Measurements from ENCODE around the gene RXRA. TPM values are rescaled to one million over a fixed set of nuclear protein-coding genes. Genes with fewer than 3 reads are reported as not detected.

Gene RXRA
- total and polyA plus RNA-seq, 5 donors from 2014 or later: 0.29 to 13.6 (median 1.4) TPM

GRCh38 chr9:134295101-134295745, 31.0 kb upstream of the RXRA start:
- no peak for ATAC-seq (ENCODE audit: low read depth in 2 of 2)
- peaks cover 6% of the 10 kb centered on the region for H3K27me3 Mint-ChIP-seq
- Histone ChIP-seq H3K27me3 (ENCODE audit: control insufficient read depth, insufficient read depth, low read length) (no peaks in the 10 kb centered on the region), H3K4me3 (ENCODE audit: low read depth, low read length) (no peak overlapping the region), H3K4me1 (ENCODE audit: control insufficient read depth, insufficient read depth, low read length, poor library complexity, severe bottlenecking) (no peaks in the 10 kb centered on the region), H3K36me3 (ENCODE audit: control insufficient read depth, insufficient read depth, low read length) (no peaks in the 10 kb centered on the region), H3K9me3 (ENCODE audit: control insufficient read depth in 2 of 2, low read length in 2 of 2) (no peaks in the 10 kb centered on the region), H3K27ac (ENCODE audit: insufficient read depth, low read length, poor library complexity, severe bottlenecking) (no peak overlapping the region)
- H3K36me3 Mint-ChIP-seq: no peaks in the 10 kb centered on the region
- no peak overlapping the region for H3K4me3 Mint-ChIP-seq
- peak overlapping the region in 1 of 3 donors; percentile 60 for H3K27ac Mint-ChIP-seq
- peaks cover 0 to 5% (median 0%) of the 10 kb centered on the region in 7 donors for H3K9me3 Mint-ChIP-seq
- peaks cover 0 to 5% (median 0%) of the 10 kb centered on the region in 4 donors for H3K4me1 Mint-ChIP-seq
- no peak for DNase-seq

- peaks cover 6% of the 10 kb centered on the region for H3K27me3 Mint-ChIP-seq
- Histone ChIP-seq H3K27me3 (ENCODE audit: control insufficient read depth, insufficient read depth, low read length) (no peaks in the 10 kb centered on the region), H3K27ac (ENCODE audit: insufficient read depth, low read length, poor library complexity, severe bottlenecking) (no peak overlapping the region), H3K4me3 (ENCODE audit: low read depth, low read length) (no peak overlapping the region), H3K36me3 (ENCODE audit: control insufficient read depth, insufficient read depth, low read length) (no peaks in the 10 kb centered on the region), H3K4me1 (ENCODE audit: control insufficient read depth, insufficient read depth, low read length, poor library complexity, severe bottlenecking) (no peaks in the 10 kb centered on the region), H3K9me3 (ENCODE audit: control insufficient read depth in 2 of 2, low read length in 2 of 2) (no peaks in the 10 kb centered on the region)
- peaks cover 0 to 5% (median 0%) of the 10 kb centered on the region in 7 donors for H3K9me3 Mint-ChIP-seq
- ATAC-seq (ENCODE audit: low read depth in 2 of 2) (no peak), DNase-seq (no peak)
- H3K4me1 Mint-ChIP-seq: peaks cover 0 to 5% (median under 1%) of the 10 kb centered on the region in 4 donors
- no peak overlapping the region for H3K4me3 Mint-ChIP-seq
- H3K27ac Mint-ChIP-seq: no peak overlapping the region
- H3K36me3 Mint-ChIP-seq: no peaks in the 10 kb centered on the region
Measured at GRCh38 chr9:134295746-134296250, 30.5 kb upstream of the RXRA start.

DNA sequence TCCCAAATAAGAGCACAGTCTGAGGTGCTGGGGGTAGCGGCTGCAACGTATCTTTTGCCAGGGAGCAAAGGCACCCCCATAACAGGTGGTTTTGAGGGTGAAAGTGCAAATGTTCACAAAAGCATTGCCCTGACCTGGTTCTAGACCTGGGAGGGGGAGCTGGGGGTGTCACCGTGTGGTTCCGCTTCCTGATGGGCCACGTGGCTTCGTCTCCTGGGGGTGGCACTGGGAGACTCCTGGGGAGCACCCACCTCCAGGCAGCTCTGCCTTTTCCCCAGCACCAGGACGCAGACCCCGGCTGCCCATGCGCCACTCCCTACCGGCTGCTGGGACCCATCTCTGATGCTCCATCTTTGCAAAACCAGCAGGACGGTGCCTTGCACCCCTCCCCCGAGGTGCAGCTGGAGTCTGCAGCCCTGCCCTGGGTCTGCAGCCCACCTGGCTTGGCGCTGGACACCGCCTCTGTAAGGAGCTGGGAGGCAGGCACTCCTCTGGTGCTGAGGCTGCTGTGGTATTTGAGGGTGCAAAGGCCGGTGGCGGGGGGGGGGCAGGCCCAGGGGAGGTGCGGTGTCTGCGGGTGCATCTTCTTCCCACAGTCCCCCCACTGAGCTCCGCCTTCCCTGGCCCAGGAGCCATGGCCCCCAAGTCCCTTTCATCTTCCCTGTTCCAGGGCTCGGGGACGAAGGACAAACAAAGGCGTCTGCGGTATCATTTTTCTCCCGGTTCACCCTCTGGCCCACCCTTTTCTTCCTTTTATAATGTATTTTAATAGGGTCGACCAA, 29.8 kb upstream of the RXRA start:
- H3K36me3 ChIP-seq (ENCODE audit: control insufficient read depth, insufficient read depth, low read length): no peaks in the 10 kb centered on the region
- no peak overlapping the region for H3K4me3 ChIP-seq (ENCODE audit: low read depth, low read length)
- Mint-ChIP-seq H3K4me1 (peaks cover 0 to 5% (median 2%) of the 10 kb centered on the region in 4 donors), H3K9me3 (peaks cover 0 to 5% (median 0%) of the 10 kb centered on the region in 7 donors), H3K27ac (no peak overlapping the region), H3K36me3 (no peaks in the 10 kb centered on the region), H3K4me3 (peak overlapping the region in 1 of 4 donors; percentile 10), H3K27me3 (peaks cover 6% of the 10 kb centered on the region)
- H3K27ac ChIP-seq (ENCODE audit: insufficient read depth, low read length, poor library complexity, severe bottlenecking): no peak overlapping the region
- ATAC-seq (ENCODE audit: low read depth in 2 of 2) (no peak), DNase-seq (no peak)
- no peaks in the 10 kb centered on the region for H3K9me3 ChIP-seq (ENCODE audit: control insufficient read depth in 2 of 2, low read length in 2 of 2)
- H3K27me3 ChIP-seq (ENCODE audit: control insufficient read depth, insufficient read depth, low read length): no peaks in the 10 kb centered on the region
- no peaks in the 10 kb centered on the region for H3K4me1 ChIP-seq (ENCODE audit: control insufficient read depth, insufficient read depth, low read length, poor library complexity, severe bottlenecking)

DNA sequence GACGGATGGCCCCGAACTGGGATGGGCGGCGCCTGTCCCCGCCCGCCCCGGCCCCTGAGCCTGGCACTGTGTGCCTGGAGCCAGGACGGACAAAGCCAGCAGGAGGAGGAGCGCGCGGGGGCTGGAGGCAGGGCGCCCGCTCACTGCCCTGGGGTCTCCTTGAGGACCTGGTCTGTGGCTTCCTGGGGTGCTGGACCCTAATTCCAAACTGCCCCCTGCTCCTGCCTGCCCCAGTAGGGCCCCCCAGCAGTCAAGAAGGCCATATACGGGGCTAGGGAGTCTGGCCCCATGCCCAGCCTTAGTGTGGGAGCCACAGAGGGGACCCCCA, 29.2 kb upstream of the RXRA start:
- no peaks in the 10 kb centered on the region for H3K36me3 ChIP-seq (ENCODE audit: control insufficient read depth, insufficient read depth, low read length)
- Mint-ChIP-seq H3K9me3 (peaks cover 0 to 5% (median 0%) of the 10 kb centered on the region in 7 donors), H3K27ac (no peak overlapping the region), H3K4me1 (peaks cover 0 to 8% (median 4%) of the 10 kb centered on the region in 4 donors), H3K27me3 (peaks cover 6% of the 10 kb centered on the region), H3K4me3 (no peak overlapping the region), H3K36me3 (no peaks in the 10 kb centered on the region)
- no peaks in the 10 kb centered on the region for H3K4me1 ChIP-seq (ENCODE audit: control insufficient read depth, insufficient read depth, low read length, poor library complexity, severe bottlenecking)
- no peak overlapping the region for H3K27ac ChIP-seq (ENCODE audit: insufficient read depth, low read length, poor library complexity, severe bottlenecking)
- DNase-seq: no peak
- ATAC-seq (ENCODE audit: low read depth in 2 of 2): no peak
- H3K9me3 ChIP-seq (ENCODE audit: control insufficient read depth in 2 of 2, low read length in 2 of 2): no peaks in the 10 kb centered on the region
- no peak overlapping the region for H3K4me3 ChIP-seq (ENCODE audit: low read depth, low read length)
- no peaks in the 10 kb centered on the region for H3K27me3 ChIP-seq (ENCODE audit: control insufficient read depth, insufficient read depth, low read length)

DNA sequence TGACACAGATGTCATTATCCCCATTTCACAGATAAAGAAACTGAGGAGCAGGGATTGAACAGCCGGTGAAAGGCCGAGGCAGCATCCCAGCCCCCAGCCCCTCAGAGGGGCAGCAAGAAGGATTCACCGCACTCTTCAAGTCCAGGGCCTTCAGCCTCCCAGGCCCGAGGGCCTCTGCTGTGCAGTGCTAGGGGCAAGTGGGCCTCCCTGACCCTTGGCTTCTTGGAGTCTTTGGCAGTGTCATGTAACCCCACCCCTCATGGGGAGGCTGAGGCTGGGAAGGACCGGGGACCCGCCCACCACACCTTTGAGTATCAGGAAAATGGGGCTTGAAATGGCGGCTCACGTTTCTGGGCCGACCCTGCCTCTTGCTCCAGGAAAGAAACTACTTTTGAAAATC, 28.7 kb upstream of the RXRA start:
- Histone ChIP-seq H3K4me3 (ENCODE audit: low read depth, low read length) (no peak overlapping the region), H3K27me3 (ENCODE audit: control insufficient read depth, insufficient read depth, low read length) (no peaks in the 10 kb centered on the region), H3K9me3 (ENCODE audit: control insufficient read depth in 2 of 2, low read length in 2 of 2) (no peaks in the 10 kb centered on the region), H3K27ac (ENCODE audit: insufficient read depth, low read length, poor library complexity, severe bottlenecking) (no peak overlapping the region), H3K36me3 (ENCODE audit: control insufficient read depth, insufficient read depth, low read length) (no peaks in the 10 kb centered on the region), H3K4me1 (ENCODE audit: control insufficient read depth, insufficient read depth, low read length, poor library complexity, severe bottlenecking) (no peaks in the 10 kb centered on the region)
- DNase-seq (no peak), ATAC-seq (ENCODE audit: low read depth in 2 of 2) (no peak)
- no peaks in the 10 kb centered on the region for H3K36me3 Mint-ChIP-seq
- H3K4me1 Mint-ChIP-seq: peaks cover 0 to 8% (median 5%) of the 10 kb centered on the region in 4 donors
- H3K27ac Mint-ChIP-seq: no peak overlapping the region
- H3K27me3 Mint-ChIP-seq: peaks cover 6% of the 10 kb centered on the region
- H3K9me3 Mint-ChIP-seq: peaks cover 0 to 5% (median 0%) of the 10 kb centered on the region in 7 donors
- no peak overlapping the region for H3K4me3 Mint-ChIP-seq

DNA sequence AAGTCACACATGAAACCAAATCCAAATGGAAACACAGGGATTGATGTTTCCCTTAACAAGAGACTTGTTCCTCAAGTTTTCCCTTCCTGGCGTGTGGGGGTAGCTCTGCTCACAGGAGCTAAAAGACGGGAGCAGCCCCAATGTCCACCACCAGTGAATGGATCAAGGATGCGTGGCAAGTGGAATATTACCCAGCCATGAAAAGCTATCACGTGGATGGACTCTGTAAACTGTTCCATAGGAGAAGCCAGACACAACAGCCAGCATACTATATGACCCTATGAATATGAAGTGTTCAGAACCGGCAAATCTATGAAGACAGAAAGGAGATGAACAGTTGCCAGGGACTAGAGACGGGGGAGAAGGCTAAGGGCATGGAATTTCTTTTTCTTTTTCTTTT, 28.3 kb upstream of the RXRA start:
- Histone ChIP-seq H3K27ac (ENCODE audit: insufficient read depth, low read length, poor library complexity, severe bottlenecking) (no peak overlapping the region), H3K9me3 (ENCODE audit: control insufficient read depth in 2 of 2, low read length in 2 of 2) (no peaks in the 10 kb centered on the region), H3K4me1 (ENCODE audit: control insufficient read depth, insufficient read depth, low read length, poor library complexity, severe bottlenecking) (no peaks in the 10 kb centered on the region), H3K4me3 (ENCODE audit: low read depth, low read length) (no peak overlapping the region), H3K27me3 (ENCODE audit: control insufficient read depth, insufficient read depth, low read length) (no peaks in the 10 kb centered on the region), H3K36me3 (ENCODE audit: control insufficient read depth, insufficient read depth, low read length) (no peaks in the 10 kb centered on the region)
- H3K27me3 Mint-ChIP-seq: peaks cover 6% of the 10 kb centered on the region
- ATAC-seq (ENCODE audit: low read depth in 2 of 2) (no peak), DNase-seq (no peak)
- H3K4me3 Mint-ChIP-seq: no peak overlapping the region
- no peaks in the 10 kb centered on the region for H3K36me3 Mint-ChIP-seq
- H3K4me1 Mint-ChIP-seq: peaks cover 0 to 8% (median 5%) of the 10 kb centered on the region in 4 donors
- H3K9me3 Mint-ChIP-seq: peaks cover 0 to 5% (median 0%) of the 10 kb centered on the region in 7 donors
- no peak overlapping the region for H3K27ac Mint-ChIP-seq

GRCh38 chr9:134299068-134299467, 27.2 kb upstream of the RXRA start:
- ATAC-seq (ENCODE audit: low read depth in 2 of 2): no peak
- H3K27me3 Mint-ChIP-seq: peaks cover 6% of the 10 kb centered on the region

More at GRCh38 chr9:134299068-134299467, 27.2 kb upstream of the RXRA start:
- Mint-ChIP-seq H3K36me3 (no peaks in the 10 kb centered on the region), H3K9me3 (peaks cover 0 to 6% (median 0%) of the 10 kb centered on the region in 7 donors), H3K27ac (no peak overlapping the region), H3K4me1 (peaks cover 0 to 6% (median 3%) of the 10 kb centered on the region in 4 donors), H3K4me3 (no peak overlapping the region)
- Histone ChIP-seq H3K36me3 (ENCODE audit: control insufficient read depth, insufficient read depth, low read length) (no peaks in the 10 kb centered on the region), H3K9me3 (ENCODE audit: control insufficient read depth in 2 of 2, low read length in 2 of 2) (no peaks in the 10 kb centered on the region), H3K4me1 (ENCODE audit: control insufficient read depth, insufficient read depth, low read length, poor library complexity, severe bottlenecking) (no peaks in the 10 kb centered on the region), H3K27me3 (ENCODE audit: control insufficient read depth, insufficient read depth, low read length) (no peaks in the 10 kb centered on the region), H3K27ac (ENCODE audit: insufficient read depth, low read length, poor library complexity, severe bottlenecking) (no peak overlapping the region), H3K4me3 (ENCODE audit: low read depth, low read length) (no peak overlapping the region)
- DNase-seq: no peak

All from CD4-positive, CD25-positive, alpha-beta regulatory T cell (primary cell).